ENCODE measurements around the gene ATRAID.
A peak's percentile ranks its signal among the peaks of the same experiment; 100 is the strongest.
"Not testable (repeated sequence)": the region's sequence is repeated elsewhere in the genome, so short reads cannot be mapped to it uniquely, and the experiment has no call there.

ATRAID gene, protein sequence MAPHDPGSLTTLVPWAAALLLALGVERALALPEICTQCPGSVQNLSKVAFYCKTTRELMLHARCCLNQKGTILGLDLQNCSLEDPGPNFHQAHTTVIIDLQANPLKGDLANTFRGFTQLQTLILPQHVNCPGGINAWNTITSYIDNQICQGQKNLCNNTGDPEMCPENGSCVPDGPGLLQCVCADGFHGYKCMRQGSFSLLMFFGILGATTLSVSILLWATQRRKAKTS

GRCh38 chr2:27211943-27212625, at the start of gene ATRAID, which contains the start of gene SLC5A6:
Gene ATRAID, plus strand, starts transcription at chr2:27212041. Its CDS starts 328 bp downstream, at chr2:27212369.
Gene SLC5A6, minus strand, starts transcription at chr2:27212268. Its CDS starts 4,618 bp downstream, at chr2:27207650.
- FAIRE-seq (peak; percentile 79), DNase-seq (ENCODE audit: insufficient read length, low spot score) (peak; percentile 92)

DNA sequence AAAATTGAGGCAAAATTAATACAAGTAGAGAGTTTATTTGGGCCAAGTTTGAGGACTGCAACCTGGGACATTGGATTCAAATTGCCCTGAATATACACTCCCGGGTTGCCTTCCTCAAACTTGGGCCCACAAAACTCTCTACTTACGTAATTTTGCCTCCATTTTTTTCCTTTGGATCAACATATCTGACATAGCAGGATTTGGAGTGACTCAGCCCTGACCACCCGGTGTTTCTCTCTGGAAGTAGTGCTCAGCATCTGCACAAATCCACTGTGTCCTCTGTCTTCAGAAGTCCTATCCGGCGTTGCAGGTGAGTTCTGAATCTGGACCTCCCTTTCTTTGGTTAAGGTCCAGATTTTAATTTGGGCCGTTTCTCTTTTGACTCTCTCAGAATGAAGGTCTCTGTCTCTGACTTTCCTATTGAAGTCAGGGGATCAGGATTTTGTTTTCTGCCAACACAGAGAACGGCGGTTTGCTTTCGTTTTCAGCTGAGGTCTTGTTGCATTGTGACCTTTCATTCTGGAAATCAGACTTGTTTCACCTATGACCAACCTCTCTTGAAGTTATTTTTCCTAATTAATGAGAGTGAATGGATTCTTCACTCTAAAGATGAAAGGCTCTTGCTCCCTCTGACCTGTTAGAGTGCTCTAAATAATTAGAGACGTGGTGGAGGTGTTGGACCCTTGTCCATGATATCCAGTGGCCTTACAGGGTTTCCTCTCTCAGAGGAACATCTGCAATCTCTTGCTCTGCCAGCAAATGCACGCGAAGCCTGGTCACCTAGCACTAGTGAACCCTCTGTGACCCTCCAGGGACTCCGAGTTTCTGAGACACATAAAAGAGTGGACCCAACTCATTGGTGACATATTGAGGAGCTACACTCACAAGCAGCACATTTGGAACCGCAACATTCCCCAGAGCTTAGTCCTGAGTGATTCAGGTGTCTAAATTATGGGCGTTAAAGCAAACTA, 49.4 kb upstream of the ATRAID start:
- DNase-seq (ENCODE audit: insufficient read length, low spot score) (no peak), FAIRE-seq (no peak)

DNA sequence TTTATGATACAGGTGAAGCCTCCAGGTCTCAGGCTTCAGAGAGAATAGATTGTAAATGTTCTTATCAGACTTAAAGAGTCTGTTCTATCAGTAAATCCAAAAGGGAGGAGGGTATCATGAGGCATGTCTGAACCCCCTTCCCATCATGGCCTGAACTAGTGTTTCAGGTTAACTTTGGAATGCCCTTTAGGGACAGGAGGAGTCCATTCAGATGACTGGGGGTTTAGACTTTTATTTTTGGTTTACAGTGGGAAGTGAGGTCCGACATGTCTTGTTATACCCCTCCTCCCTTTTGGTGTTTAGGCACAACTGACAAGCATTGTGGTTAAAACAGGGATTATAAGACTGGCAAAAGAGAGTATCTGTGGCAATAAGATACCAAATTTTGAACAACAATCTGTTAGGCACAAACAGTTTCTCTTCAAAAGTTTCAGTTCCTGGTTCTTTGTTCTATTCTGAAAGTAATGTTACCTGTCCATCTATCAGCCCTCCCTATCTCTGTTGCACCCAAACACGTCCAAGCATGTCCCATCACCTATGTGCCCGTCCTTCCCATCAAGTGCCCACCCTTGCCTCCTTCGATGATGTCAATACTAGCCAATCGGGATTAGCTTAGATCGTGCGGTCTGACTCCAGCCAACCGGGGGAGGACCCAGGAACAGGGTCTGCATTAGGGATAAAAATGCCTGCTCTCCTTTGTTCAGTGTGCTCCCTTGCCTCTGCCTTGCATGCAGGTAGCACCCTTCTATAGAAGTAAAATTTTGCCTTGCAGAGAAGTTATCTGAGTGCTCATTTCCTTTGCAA, 46.7 kb upstream of the ATRAID start:
- DNase-seq (ENCODE audit: insufficient read length, low spot score) = no peak
- peak; percentile 78 for FAIRE-seq

DNA sequence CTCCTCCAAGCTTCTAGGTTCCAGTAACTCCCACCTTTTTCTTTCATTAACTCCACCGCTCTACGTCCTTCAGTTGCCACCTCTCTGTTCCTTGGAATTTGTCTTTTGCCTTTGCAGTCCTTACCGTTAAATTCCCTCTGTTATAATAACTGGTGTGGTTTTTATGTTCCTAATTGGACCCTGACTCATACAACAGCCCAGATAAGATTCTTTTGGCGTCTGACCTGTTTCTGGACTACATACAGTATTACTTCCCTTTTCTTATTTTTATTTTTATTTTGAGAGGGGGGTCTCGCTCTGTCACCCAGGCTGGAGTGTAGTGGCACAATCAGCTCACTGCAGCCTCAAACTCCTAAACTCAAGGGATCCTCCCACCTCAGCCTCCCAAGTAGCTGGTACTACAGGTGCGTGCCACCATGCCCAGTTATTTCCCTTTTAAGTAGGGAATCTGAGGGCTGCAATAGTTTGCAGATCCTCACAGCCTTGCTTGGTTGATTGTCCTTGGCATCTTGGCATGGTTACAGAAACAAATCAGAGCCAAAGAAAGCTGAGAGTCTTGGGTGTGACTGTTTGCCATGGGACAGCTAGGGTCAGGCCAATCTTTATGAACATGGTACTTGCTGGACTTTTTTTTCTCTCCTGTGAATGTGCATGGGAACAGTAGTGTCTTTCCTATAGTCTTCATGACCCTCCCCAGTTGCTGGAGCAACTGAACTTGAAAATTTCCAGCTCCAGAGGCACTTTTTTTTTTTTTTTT, 41.1 kb upstream of the ATRAID start:
- no peak for DNase-seq (ENCODE audit: insufficient read length, low spot score)
- no peak for FAIRE-seq

GRCh38 chr2:27171351-27171848, 40.4 kb upstream of the ATRAID start:
- DNase-seq (ENCODE audit: insufficient read length, low spot score) (no peak), FAIRE-seq (no peak)

DNA sequence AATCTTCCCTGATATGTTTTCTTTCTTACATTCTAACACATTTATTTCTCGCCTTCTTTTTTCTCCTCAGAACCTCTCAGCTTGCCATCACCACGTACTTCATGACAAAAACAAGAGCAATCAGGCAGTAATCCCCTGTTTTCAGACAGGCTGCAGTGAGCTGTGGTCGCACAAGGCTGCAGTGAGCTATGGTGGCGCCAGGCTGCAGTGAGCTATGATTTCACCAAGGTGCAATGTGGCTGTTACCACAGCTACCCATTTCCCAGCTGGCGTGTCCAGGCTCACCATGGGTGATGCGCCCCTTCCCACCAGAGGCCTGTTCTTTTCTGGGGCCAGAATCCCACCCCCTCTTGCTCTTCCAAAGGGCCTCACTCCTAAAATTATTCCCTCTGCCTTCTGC, 37.2 kb upstream of the ATRAID start:
- DNase-seq (ENCODE audit: insufficient read length, low spot score) (no peak), FAIRE-seq (no peak)

DNA sequence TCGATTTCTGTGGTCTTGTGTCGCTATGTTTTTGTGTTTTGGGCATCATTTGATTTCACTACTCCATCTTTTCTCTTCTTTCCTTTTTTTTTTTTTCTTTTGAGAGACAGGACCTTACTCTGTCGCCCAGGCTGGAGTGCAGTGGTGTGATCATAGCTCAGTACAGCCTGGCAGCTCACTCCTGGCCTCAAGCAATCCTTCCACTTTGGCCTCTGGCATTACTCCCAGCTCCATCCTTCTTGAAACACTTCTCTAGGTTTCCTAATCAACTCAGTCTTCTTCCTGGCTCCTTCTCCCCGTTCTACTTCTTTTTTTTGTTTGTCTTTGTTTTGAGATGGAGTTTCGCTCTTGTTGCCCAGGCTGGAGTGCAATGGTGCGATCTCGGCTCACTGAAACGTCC, 36.5 kb upstream of the ATRAID start:
- no peak for FAIRE-seq
- DNase-seq (ENCODE audit: insufficient read length, low spot score) = no peak

- not testable (repeated sequence) for DNase-seq (ENCODE audit: insufficient read length, low spot score); FAIRE-seq
Measured at GRCh38 chr2:27175781-27176180, 36.1 kb upstream of the ATRAID start.

DNA sequence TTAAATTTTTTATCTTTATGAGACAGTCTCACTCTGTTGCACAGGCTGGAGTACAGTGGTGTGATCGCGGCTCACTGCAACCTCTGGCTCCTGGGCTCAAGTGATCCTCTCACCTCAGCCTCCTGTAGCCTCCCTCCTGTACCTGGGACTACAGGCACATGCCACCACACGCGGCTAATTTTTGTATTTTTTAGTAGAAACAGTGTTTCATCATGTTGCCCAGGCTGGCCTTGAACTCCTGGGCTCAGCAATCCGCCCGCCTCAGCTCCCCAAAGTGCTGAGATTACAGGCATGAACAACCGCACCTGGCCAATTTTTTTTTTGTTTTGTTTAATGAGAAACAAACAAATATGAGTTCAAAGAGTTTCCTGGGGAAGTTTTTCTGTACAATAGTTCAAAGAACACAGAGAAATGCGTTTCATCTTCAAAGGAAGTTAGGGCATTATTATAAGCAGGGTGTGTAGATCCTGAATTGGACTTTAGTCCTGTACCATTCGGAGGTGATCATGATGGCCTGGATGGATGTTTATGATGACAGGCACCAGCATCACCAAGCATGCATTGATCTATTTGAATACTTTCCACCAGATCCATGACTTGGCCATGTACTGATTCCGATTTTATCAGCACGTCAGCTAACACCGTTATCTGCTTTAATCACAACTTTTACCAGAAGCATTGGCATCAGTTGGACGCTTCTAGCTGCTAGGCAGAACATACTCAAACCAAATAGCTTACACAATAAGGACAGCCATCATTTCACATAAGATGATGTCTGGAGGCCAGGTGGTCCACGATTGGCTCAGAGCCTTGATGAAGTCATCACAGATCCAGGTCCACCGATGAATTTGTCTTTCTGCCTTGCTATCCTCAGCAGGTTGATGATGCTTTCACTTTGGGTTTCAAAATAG, 34.1 kb upstream of the ATRAID start:
- FAIRE-seq (no peak), DNase-seq (ENCODE audit: insufficient read length, low spot score) (no peak)

- no peak for FAIRE-seq
- DNase-seq (ENCODE audit: insufficient read length, low spot score) = no peak
Measured at GRCh38 chr2:27178469-27178868, 33.4 kb upstream of the ATRAID start.

- FAIRE-seq = no peak
- no peak for DNase-seq (ENCODE audit: insufficient read length, low spot score)
Measured at GRCh38 chr2:27179344-27180000, 32.4 kb upstream of the ATRAID start.

DNA sequence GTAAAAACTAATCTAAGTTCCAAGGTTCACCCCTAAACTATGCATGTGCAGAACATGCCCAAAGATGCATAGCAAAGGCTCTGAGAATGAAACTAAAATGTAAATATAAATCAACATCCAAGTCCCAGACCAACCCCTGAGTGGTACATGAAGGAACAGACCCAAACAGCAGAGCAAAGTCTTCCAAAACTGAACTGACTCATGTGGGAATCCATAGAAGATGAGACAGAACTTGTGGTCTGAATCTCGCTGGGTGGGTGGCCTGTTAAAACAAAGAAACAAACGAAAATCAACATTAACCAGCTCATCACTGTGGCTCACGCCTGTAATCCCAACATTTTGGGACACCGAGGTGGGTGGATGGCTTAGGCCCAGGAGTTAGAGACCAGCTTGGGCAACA, 29.5 kb upstream of the ATRAID start:
- DNase-seq (ENCODE audit: insufficient read length, low spot score) (no peak), FAIRE-seq (no peak)

GRCh38 chr2:27184115-27184514, 27.7 kb upstream of the ATRAID start:
- no peak for FAIRE-seq
- no peak for DNase-seq (ENCODE audit: insufficient read length, low spot score)

DNA sequence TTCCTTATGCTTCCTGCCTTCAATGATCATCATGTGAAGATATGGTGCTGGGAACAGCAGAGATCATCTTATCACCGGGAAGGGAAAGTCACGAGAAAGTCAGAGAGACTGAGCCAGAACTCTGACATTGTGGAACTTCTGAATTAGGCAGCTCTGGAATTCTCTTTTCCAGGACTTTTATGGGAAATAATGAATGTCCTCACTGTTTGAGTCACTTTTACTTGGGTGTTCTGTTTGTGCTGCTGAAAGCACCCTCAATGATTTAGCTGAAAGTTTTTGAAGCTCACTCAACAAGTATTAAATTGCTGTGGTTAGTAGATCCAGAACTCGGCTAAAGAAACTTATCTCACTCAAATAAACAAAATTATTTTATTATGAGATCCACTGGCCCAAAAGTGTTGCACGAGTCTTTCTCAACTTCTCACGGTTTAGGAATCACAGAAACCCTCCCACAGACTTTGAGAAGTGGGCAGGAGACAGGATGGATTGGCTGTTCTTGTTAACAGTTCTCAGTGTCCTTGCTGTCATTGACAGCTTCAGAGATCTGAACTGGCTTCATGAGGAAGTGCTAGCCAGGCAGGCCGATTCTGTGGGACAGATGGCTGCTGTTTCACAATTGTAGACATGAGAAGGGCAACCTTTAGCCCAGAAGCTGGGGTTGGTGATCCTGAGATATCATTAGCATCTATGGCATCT, 26.4 kb upstream of the ATRAID start:
- DNase-seq (ENCODE audit: insufficient read length, low spot score) = no peak
- no peak for FAIRE-seq

- FAIRE-seq (no peak), DNase-seq (ENCODE audit: insufficient read length, low spot score) (no peak)
Measured at GRCh38 chr2:27186613-27187345, 25.1 kb upstream of the ATRAID start.

DNA sequence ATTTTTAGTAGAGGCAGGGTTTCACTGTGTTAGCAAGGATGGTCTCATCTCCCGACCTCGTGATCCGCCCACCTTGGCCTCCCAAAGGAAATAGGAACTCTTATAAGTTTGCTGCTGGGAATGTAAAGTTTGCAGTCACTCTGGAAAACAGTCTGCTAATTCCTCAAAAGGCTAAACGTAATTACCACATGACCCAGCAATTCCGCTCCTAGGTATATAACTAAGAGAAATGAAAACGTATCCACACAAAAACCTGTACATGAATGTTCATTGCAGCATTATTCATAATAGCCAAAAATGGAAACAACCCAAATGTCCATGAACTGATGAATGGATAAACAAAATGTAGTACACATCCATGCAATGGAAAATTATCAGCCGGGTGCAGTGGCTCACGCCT, 21.9 kb upstream of the ATRAID start:
- FAIRE-seq = no peak
- no peak for DNase-seq (ENCODE audit: insufficient read length, low spot score)
